Activated naive CD4-positive, alpha-beta T cell treated with anti-CD3 and anti-CD28 coated beads for 36 hours (primary cell): ENCODE data around the gene OR51A7. TPM values are rescaled to one million over a fixed set of nuclear protein-coding genes. Genes with fewer than 3 reads are reported as not detected.
"Not testable (repeated sequence)": the region's sequence is repeated elsewhere in the genome, so short reads cannot be mapped to it uniquely, and the experiment has no call there.

Experiments used
- CTCF ChIA-PET: fragments of 350-600 bp; sonication (Branson Sonifier 250); formaldehyde crosslinking; loops from one replicate; lab custom pipeline; 2021; ENCODE audit warnings: antibody characterized with exemption; lab: Charles Lee
- DNase-seq: peaks from one replicate; pipeline ENCODE4 v3.0.0-alpha.2; 2020
- H3K27ac Mint-ChIP-seq: one replicate; pipeline ENCODE4 v1.8.0; 2021; ENCODE audit warnings: mild to moderate bottlenecking, mixed read lengths
- H3K27me3 Mint-ChIP-seq: one replicate; pipeline ENCODE4 v1.8.0; 2021; ENCODE audit warnings: low read depth, mixed read lengths
- H3K36me3 Mint-ChIP-seq: one replicate; pipeline ENCODE4 v1.8.0; 2021; ENCODE audit warnings: low read depth, mixed read lengths
- H3K4me1 Mint-ChIP-seq: one replicate; pipeline ENCODE4 v1.8.0; 2021; ENCODE audit warnings: low read depth, mixed read lengths
- H3K4me3 Mint-ChIP-seq: one replicate; pipeline ENCODE4 v1.8.0; 2021; ENCODE audit warnings: mild to moderate bottlenecking, moderate library complexity, mixed read lengths
- H3K9me3 Mint-ChIP-seq: one replicate; pipeline ENCODE4 v1.8.0; 2021; ENCODE audit warnings: mixed read lengths
- intact Hi-C: fragments of 100-400 bp; cut with micrococcal nuclease; formaldehyde crosslinking; loops from one replicate; pipeline ENCODE4 v1.15.1; 2023
- total RNA-seq, 2 experiments: library from RNA; stranded (reverse); gene quantifications; one replicate each; pipeline ENCODE4 v1.2.3, GENCODE V29; 2021

Gene OR51A7
- total RNA-seq = not detected

- H3K4me1 Mint-ChIP-seq = no peaks in the 10 kb centered on the region
- no peaks in the 10 kb centered on the region for H3K36me3 Mint-ChIP-seq
- no peak for DNase-seq
- no peak within 1 kb of the TSS for H3K4me3 Mint-ChIP-seq
- intact Hi-C loops = no loop called here
- no peak within 1 kb of the TSS for H3K27ac Mint-ChIP-seq
- no peaks in the 10 kb centered on the region for H3K9me3 Mint-ChIP-seq
- H3K27me3 Mint-ChIP-seq = peaks cover 5% of the 10 kb centered on the region
- CTCF ChIA-PET = no interaction called here
Observed at GRCh38 chr11:4903484-4903883, at the start of gene OR51A7. Gene OR51A7 (plus strand): TSS chr11:4903783. CDS start chr11:4907370, 3,587 bp downstream.

- CTCF ChIA-PET, H3K27me3 Mint-ChIP-seq, DNase-seq, H3K27ac Mint-ChIP-seq, H3K9me3 Mint-ChIP-seq, intact Hi-C loops, H3K4me1 Mint-ChIP-seq, H3K4me3 Mint-ChIP-seq, H3K36me3 Mint-ChIP-seq: not testable (repeated sequence)
Observed at GRCh38 chr11:4854286-4854685, 49.3 kb upstream of the OR51A7 start.

GRCh38 chr11:4862447-4863236 lies 40.9 kb upstream of the OR51A7 start:
- H3K36me3 Mint-ChIP-seq = no peaks in the 10 kb centered on the region
- no peaks in the 10 kb centered on the region for H3K4me1 Mint-ChIP-seq
- H3K9me3 Mint-ChIP-seq = no peaks in the 10 kb centered on the region
- intact Hi-C loops = no loop called here
- no peak for DNase-seq
- peaks cover 7% of the 10 kb centered on the region for H3K27me3 Mint-ChIP-seq
- H3K4me3 Mint-ChIP-seq = no peak overlapping the region
- CTCF ChIA-PET = no interaction called here
- no peak overlapping the region for H3K27ac Mint-ChIP-seq

GRCh38 chr11:4863876-4864275 lies 39.7 kb upstream of the OR51A7 start:
- Mint-ChIP-seq H3K36me3 (no peaks in the 10 kb centered on the region), H3K27me3 (peaks cover 7% of the 10 kb centered on the region), H3K4me1 (no peaks in the 10 kb centered on the region), H3K27ac (no peak overlapping the region), H3K4me3 (no peak overlapping the region), H3K9me3 (no peaks in the 10 kb centered on the region)
- no peak for DNase-seq
- intact Hi-C loops = no loop called here
- CTCF ChIA-PET = no interaction called here

- H3K36me3 Mint-ChIP-seq = no peaks in the 10 kb centered on the region
- CTCF ChIA-PET = no interaction called here
- no peak for DNase-seq
- H3K4me3 Mint-ChIP-seq = no peak overlapping the region
- H3K4me1 Mint-ChIP-seq = no peaks in the 10 kb centered on the region
- H3K27ac Mint-ChIP-seq = no peak overlapping the region
- H3K9me3 Mint-ChIP-seq = no peaks in the 10 kb centered on the region
- H3K27me3 Mint-ChIP-seq = peaks cover 5% of the 10 kb centered on the region
- intact Hi-C loops = no loop called here
Observed at GRCh38 chr11:4865855-4866254, 37.7 kb upstream of the OR51A7 start.

GRCh38 chr11:4881188-4881587 lies 22.4 kb upstream of the OR51A7 start:
- intact Hi-C loops = no loop called here
- H3K27ac Mint-ChIP-seq = no peak overlapping the region
- no peaks in the 10 kb centered on the region for H3K9me3 Mint-ChIP-seq
- H3K4me1 Mint-ChIP-seq = no peaks in the 10 kb centered on the region
- H3K36me3 Mint-ChIP-seq = no peaks in the 10 kb centered on the region
- CTCF ChIA-PET = no interaction called here
- no peak overlapping the region for H3K4me3 Mint-ChIP-seq
- DNase-seq = no peak
- H3K27me3 Mint-ChIP-seq = no peaks in the 10 kb centered on the region

GRCh38 chr11:4881860-4882500 lies 21.6 kb upstream of the OR51A7 start, which contains the start of gene OR51T1:
Gene OR51T1 (plus strand): TSS chr11:4881900. CDS start chr11:4881900, 0 bp downstream.
- no peak within 1 kb of the TSS for H3K4me3 Mint-ChIP-seq
- H3K27ac Mint-ChIP-seq = no peak within 1 kb of the TSS
- H3K36me3 Mint-ChIP-seq = no peaks in the 10 kb centered on the region
- DNase-seq = no peak
- CTCF ChIA-PET = no interaction called here
- no peaks in the 10 kb centered on the region for H3K4me1 Mint-ChIP-seq
- intact Hi-C loops = no loop called here
- H3K9me3 Mint-ChIP-seq = no peaks in the 10 kb centered on the region
- no peaks in the 10 kb centered on the region for H3K27me3 Mint-ChIP-seq

GRCh38 chr11:4882543-4882942 lies 21.0 kb upstream of the OR51A7 start:
- DNase-seq = no peak
- CTCF ChIA-PET = no interaction called here
- Mint-ChIP-seq H3K27ac (no peak overlapping the region), H3K27me3 (no peaks in the 10 kb centered on the region), H3K9me3 (no peaks in the 10 kb centered on the region), H3K4me3 (no peak overlapping the region), H3K36me3 (no peaks in the 10 kb centered on the region), H3K4me1 (no peaks in the 10 kb centered on the region)
- intact Hi-C loops = no loop called here

- DNase-seq = no peak
- no peak overlapping the region for H3K27ac Mint-ChIP-seq
- H3K27me3 Mint-ChIP-seq = no peaks in the 10 kb centered on the region
- CTCF ChIA-PET = no interaction called here
- intact Hi-C loops = no loop called here
- H3K9me3 Mint-ChIP-seq = no peaks in the 10 kb centered on the region
- H3K4me3 Mint-ChIP-seq = no peak overlapping the region
- H3K36me3 Mint-ChIP-seq = no peaks in the 10 kb centered on the region
- H3K4me1 Mint-ChIP-seq = no peaks in the 10 kb centered on the region
Observed at GRCh38 chr11:4884361-4884760, 19.2 kb upstream of the OR51A7 start.

- H3K4me3 Mint-ChIP-seq = no peak overlapping the region
- no peaks in the 10 kb centered on the region for H3K36me3 Mint-ChIP-seq
- no peaks in the 10 kb centered on the region for H3K9me3 Mint-ChIP-seq
- H3K4me1 Mint-ChIP-seq = no peaks in the 10 kb centered on the region
- DNase-seq = no peak
- CTCF ChIA-PET = no interaction called here
- intact Hi-C loops = no loop called here
- no peaks in the 10 kb centered on the region for H3K27me3 Mint-ChIP-seq
- H3K27ac Mint-ChIP-seq = no peak overlapping the region
Observed at GRCh38 chr11:4886186-4886585, 17.4 kb upstream of the OR51A7 start.

- no peaks in the 10 kb centered on the region for H3K4me1 Mint-ChIP-seq
- no peak overlapping the region for H3K4me3 Mint-ChIP-seq
- no peaks in the 10 kb centered on the region for H3K9me3 Mint-ChIP-seq
- CTCF ChIA-PET = no interaction called here
- H3K27me3 Mint-ChIP-seq = peaks cover 3% of the 10 kb centered on the region
- H3K36me3 Mint-ChIP-seq = no peaks in the 10 kb centered on the region
- intact Hi-C loops = no loop called here
- H3K27ac Mint-ChIP-seq = no peak overlapping the region
- DNase-seq = no peak
Observed at GRCh38 chr11:4887591-4887990, 16.0 kb upstream of the OR51A7 start.

- intact Hi-C loops = no loop called here
- H3K4me1 Mint-ChIP-seq = no peaks in the 10 kb centered on the region
- peaks cover 3% of the 10 kb centered on the region for H3K27me3 Mint-ChIP-seq
- CTCF ChIA-PET = no interaction called here
- no peaks in the 10 kb centered on the region for H3K9me3 Mint-ChIP-seq
- no peak overlapping the region for H3K4me3 Mint-ChIP-seq
- H3K27ac Mint-ChIP-seq = no peak overlapping the region
- no peak for DNase-seq
- H3K36me3 Mint-ChIP-seq = no peaks in the 10 kb centered on the region
Observed at GRCh38 chr11:4890279-4890678, 13.3 kb upstream of the OR51A7 start.
